ENCODE data around the gene SOHLH1.

The SOHLH1 gene

DNA sequence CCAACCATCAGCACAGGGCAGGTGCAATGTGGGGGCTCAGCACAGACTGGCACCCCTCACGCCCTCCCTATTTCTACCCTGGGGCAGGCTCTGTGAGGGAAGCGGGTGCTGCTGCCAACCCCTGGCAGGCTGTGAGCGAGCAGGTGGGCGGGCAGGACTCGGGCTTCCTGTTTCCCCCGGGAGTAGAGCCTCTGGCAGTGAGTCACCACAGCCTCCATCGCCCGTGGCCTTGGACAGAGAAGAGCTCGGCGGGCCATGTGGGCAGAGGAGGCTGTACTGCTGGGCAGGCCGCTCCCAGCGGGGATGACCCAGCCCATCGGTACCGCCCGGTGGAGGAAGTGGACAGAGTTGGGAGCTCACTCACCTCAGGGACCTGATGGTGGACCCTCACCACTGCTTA, 19.3 kb upstream of the SOHLH1 start:
- TF ChIP-seq GATA2 (IDR thresholded peaks at IDR 0.05; ENCODE audit: low read depth, low read length) (no peak), GATA3 (IDR thresholded peaks at IDR 0.05; ENCODE audit: low read depth, low read length) (no peak)

GRCh38 chr9:135717410-135717809, 18.1 kb upstream of the SOHLH1 start:
- TF ChIP-seq GATA3 (IDR thresholded peaks at IDR 0.05; ENCODE audit: low read depth, low read length) (no peak), GATA2 (IDR thresholded peaks at IDR 0.05; ENCODE audit: low read depth, low read length) (no peak)

- TF ChIP-seq GATA3 (IDR thresholded peaks at IDR 0.05; ENCODE audit: low read depth, low read length) (no peak), GATA2 (IDR thresholded peaks at IDR 0.05; ENCODE audit: low read depth, low read length) (peak; percentile 92)
Measured at GRCh38 chr9:135716045-135716444, 16.8 kb upstream of the SOHLH1 start.

- TF ChIP-seq GATA3 (IDR thresholded peaks at IDR 0.05; ENCODE audit: low read depth, low read length) (no peak), GATA2 (IDR thresholded peaks at IDR 0.05; ENCODE audit: low read depth, low read length) (no peak)
Measured at GRCh38 chr9:135715056-135715595, 15.8 kb upstream of the SOHLH1 start.

DNA sequence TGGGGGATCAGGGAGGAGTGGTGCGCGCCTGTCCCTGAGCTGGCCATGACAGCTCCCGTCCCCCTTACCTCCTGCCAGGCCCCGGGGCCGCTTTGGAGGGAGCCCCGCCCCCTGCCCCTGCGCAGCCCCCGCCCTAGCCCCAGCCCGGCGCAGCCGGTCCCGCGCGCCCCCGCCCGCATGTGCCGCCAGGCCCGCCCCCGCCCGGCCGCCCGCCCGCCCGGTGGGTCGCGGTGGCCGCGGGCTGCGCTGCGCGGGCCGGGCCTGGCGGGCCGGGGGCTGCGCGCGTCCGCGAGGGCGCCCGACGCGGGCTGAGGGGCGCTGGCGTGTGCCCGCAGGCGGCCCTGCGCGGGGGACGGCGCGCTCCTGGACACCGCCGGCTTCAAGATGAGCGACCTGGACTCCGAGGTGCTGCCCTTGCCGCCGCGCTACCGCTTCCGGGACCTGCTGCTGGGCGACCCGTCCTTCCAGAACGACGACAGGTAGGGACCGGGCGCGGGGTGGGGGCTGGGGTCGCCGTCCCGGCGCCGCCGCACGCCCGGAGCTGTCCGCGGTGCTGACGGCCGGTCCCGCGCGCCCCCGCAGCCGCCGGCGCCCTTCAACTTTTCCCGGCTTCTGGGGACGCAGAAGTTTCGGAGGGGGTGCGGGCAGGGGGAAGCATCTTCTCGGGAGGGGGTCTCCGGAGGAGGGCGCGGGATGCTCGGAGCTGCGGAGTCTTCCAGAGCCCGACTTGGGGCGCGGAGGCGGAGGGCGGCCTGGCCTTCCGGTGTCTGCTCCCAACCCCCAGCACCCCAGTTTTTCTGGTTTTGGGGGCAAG, 15.2 kb upstream of the SOHLH1 start:
- TF ChIP-seq GATA2 (IDR thresholded peaks at IDR 0.05; ENCODE audit: low read depth, low read length) (no peak), GATA3 (IDR thresholded peaks at IDR 0.05; ENCODE audit: low read depth, low read length) (no peak)

DNA sequence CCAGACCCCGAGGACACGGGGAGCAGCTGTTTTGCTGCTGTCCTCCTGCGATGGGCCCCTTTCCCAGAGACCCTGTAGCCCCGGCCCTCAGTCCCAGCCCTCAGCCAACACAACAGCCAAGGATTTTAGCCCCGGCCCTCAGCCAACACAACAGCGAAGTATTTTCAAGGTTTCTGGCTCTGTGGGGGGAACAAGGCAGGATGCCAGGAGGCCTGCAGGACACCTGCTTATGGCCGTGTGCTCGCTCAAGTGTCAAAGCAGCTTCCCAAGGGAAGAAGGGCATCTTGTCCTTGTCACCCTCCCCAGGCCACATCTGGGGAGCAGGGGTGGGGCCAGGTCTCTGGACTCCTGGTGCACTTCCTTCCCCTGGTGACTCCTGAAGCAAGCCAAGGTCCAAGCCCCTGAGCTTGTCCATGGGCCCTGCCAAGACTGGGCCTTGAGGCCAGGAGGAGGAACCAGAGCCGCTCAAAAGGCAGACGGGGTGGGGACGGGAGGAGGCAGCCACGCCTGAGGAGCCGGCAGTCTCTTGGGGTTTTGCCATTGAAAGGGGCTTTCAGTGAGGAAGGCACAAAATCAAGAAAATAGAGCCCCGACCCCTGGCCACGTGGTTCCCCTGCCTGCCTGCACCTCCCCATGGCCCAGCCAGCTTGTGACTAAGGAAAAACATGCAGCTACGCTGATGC, 13.5 kb upstream of the SOHLH1 start:
- no peak for TF ChIP-seq GATA2 (IDR thresholded peaks at IDR 0.05; ENCODE audit: low read depth, low read length)
- TF ChIP-seq GATA3 (IDR thresholded peaks at IDR 0.05; ENCODE audit: low read depth, low read length) = no peak

DNA sequence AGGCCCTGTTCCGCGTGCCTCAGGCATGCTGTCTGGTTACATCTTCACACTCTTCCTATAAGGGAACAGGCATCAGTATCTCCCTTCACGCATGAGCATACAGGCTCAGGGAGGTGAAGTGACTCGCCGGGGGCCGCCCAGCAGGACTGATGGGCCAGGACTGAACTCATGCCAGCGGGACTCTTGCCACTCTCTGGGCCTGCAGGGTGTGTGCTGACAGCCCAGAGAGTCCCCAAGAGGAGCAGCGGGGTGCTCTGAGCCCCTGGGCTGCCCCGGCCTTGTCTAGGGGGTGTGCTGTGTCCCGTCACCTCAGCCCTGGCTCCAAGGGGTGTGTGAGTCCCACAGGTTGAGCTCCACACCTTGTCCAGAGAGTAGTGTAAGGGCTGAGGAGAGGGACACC, 12.6 kb upstream of the SOHLH1 start:
- no peak for TF ChIP-seq GATA2 (IDR thresholded peaks at IDR 0.05; ENCODE audit: low read depth, low read length)
- TF ChIP-seq GATA3 (IDR thresholded peaks at IDR 0.05; ENCODE audit: low read depth, low read length) = no peak

GRCh38 chr9:135711391-135711790, 12.1 kb upstream of the SOHLH1 start:
- TF ChIP-seq GATA3 (IDR thresholded peaks at IDR 0.05; ENCODE audit: low read depth, low read length) (no peak), GATA2 (IDR thresholded peaks at IDR 0.05; ENCODE audit: low read depth, low read length) (no peak)

DNA sequence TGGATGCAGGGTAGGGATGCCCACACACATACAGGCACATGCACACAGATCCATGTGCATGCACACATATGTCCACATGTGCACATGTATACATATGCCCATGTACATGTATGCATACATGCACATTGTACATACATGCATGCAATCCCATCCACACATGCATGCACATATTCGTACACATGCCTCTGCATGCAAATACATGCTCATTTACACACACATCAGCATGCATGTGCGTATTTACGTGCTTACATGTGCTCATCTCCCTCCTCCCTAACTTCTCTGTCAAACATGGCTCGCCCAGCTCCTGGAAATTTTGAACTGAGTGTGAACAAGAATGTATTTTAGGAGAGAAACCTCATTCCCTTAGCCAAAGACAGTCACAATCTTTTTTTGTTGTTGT, 8.9 kb upstream of the SOHLH1 start:
- TF ChIP-seq GATA3 (IDR thresholded peaks at IDR 0.05; ENCODE audit: low read depth, low read length) = no peak
- no peak for TF ChIP-seq GATA2 (IDR thresholded peaks at IDR 0.05; ENCODE audit: low read depth, low read length)

DNA sequence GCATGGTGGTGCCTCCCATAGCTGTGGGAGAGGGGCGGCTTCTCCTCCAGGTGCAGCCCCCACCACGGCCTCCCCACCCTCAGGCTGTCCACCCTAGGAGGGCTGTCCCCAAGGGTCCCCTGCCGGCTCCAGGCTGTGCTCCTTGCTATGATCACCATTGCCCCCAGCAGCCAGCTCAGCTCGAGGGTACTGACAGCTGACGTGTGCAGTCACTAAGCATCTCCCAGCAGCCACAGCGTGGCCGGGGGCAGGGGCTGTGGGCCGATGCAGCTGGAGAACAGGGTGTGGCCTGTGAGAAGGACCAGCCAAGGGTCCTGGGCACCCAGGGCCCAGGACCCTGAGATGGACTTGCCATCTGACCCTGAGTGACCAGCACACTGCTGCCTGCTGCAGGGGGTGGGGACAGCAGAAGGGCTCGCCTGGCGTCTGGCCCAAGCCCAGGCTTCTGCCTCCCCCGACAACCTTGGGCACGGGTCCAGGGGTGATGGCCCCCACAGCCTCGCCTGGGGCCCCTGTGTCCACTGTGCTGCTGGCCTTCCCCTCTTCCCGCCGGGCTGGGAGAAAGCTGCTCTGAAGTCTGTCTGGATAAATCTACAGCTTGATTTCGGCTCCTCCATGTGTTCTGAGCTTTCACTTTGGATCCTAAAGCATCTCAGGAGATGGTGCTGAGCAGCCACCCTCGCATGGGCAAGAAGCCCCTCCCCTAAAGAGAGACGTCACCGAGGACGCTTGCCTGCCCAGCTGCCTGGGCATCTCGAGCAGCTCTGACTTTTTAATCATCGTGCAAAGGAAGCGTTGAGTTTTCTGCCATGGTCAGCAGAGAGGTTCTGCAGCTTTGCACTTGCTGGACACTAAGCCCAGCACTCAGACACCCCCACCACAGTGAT, 8.2 kb upstream of the SOHLH1 start:
- TF ChIP-seq GATA2 (IDR thresholded peaks at IDR 0.05; ENCODE audit: low read depth, low read length) = no peak
- TF ChIP-seq GATA3 (IDR thresholded peaks at IDR 0.05; ENCODE audit: low read depth, low read length) = no peak

- TF ChIP-seq GATA3 (IDR thresholded peaks at IDR 0.05; ENCODE audit: low read depth, low read length) = no peak
- no peak for TF ChIP-seq GATA2 (IDR thresholded peaks at IDR 0.05; ENCODE audit: low read depth, low read length)
Measured at GRCh38 chr9:135706288-135706687, 7.0 kb upstream of the SOHLH1 start.

- no peak for TF ChIP-seq GATA2 (IDR thresholded peaks at IDR 0.05; ENCODE audit: low read depth, low read length)
- no peak for TF ChIP-seq GATA3 (IDR thresholded peaks at IDR 0.05; ENCODE audit: low read depth, low read length)
Measured at GRCh38 chr9:135705376-135705775, 6.1 kb upstream of the SOHLH1 start.

GRCh38 chr9:135704483-135704882, 5.2 kb upstream of the SOHLH1 start:
- TF ChIP-seq GATA2 (IDR thresholded peaks at IDR 0.05; ENCODE audit: low read depth, low read length) (peak; percentile 27; the same call in 1 of the 2 replicates), GATA3 (IDR thresholded peaks at IDR 0.05; ENCODE audit: low read depth, low read length) (no peak)

GRCh38 chr9:135703726-135704125, 4.4 kb upstream of the SOHLH1 start:
- TF ChIP-seq GATA2 (IDR thresholded peaks at IDR 0.05; ENCODE audit: low read depth, low read length) (no peak), GATA3 (IDR thresholded peaks at IDR 0.05; ENCODE audit: low read depth, low read length) (no peak)

Data from SH-SY5Y (cell line).